Sigmoid colon (tissue), 3 donors: ENCODE measurements around the gene CARS1.

ENCODE experiments used
- POLR2A ChIP-seq, 2 donors: fragments of 450-650 bp; IDR thresholded peaks; one replicate each; pipeline ENCODE4 v1.6.1; 2016; ENCODE audit warnings: antibody characterized with exemption in 2 of 2, mild to moderate bottlenecking in 2 of 2, moderate library complexity in 2 of 2
- TF ChIP-seq, protein P1 (sequence below), 4 experiments: fragments of 450-650 bp in 3 of 4; fragments of 200-600 bp in 1 of 4; IDR thresholded peaks; one replicate each; pipeline ENCODE4 v1.5.1; 2016 to 2019; ENCODE audit warnings: antibody characterized with exemption in 4 of 4, mild to moderate bottlenecking in 3 of 4, moderate library complexity in 2 of 4

DNA sequence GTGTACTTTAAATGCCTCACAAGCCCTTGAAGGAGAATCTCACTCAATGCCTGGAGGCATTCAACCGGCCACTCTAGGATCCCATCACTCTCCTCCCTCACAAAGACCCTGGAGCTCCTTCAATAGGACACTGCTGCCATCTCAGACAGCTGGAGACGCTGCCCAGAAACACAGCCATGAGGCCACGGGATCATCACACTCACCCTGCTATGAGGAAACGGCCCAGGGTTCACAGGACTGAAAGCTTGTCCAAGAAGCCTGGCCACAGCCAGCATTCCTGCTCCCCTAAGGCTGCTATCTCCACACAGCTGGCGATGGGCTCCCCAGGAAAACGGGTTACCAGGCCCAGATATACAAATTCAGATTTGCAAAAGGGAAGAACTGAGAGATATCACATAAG lies 13.2 kb downstream of the CARS1 start:
- TF ChIP-seq, protein P1, sequence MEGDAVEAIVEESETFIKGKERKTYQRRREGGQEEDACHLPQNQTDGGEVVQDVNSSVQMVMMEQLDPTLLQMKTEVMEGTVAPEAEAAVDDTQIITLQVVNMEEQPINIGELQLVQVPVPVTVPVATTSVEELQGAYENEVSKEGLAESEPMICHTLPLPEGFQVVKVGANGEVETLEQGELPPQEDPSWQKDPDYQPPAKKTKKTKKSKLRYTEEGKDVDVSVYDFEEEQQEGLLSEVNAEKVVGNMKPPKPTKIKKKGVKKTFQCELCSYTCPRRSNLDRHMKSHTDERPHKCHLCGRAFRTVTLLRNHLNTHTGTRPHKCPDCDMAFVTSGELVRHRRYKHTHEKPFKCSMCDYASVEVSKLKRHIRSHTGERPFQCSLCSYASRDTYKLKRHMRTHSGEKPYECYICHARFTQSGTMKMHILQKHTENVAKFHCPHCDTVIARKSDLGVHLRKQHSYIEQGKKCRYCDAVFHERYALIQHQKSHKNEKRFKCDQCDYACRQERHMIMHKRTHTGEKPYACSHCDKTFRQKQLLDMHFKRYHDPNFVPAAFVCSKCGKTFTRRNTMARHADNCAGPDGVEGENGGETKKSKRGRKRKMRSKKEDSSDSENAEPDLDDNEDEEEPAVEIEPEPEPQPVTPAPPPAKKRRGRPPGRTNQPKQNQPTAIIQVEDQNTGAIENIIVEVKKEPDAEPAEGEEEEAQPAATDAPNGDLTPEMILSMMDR (IDR thresholded peaks at IDR 0.05) = no peak
- TF ChIP-seq POLR2A (IDR thresholded peaks at IDR 0.05) = no peak
